ENCODE results near the gene SERTM1. TPM values are rescaled to one million over a fixed set of nuclear protein-coding genes. Genes with fewer than 3 reads are reported as not detected.

The SERTM1 gene
- not detected in 5 replicates for total RNA-seq (2022; extraction: Qiagen RNA extraction; ENCODE audit: low read depth)

GRCh38 chr13:36673838-36674326 lies at the start of gene SERTM1:
SERTM1 (plus strand) TSS chr13:36674020; CDS start chr13:36695079, 21,059 bp downstream.

Other genes starting within 250 kb of the SERTM1 start
- 0.21 to 0.42 TPM (median 0.32 TPM) in 5 replicates for gene CCNA1, start 241.5 kb upstream of the SERTM1 start, total RNA-seq (2022; extraction: Qiagen RNA extraction; ENCODE audit: low read depth)
- 0.22 to 1.3 TPM (median 1.2 TPM) in 5 replicates for gene RFXAP, start 145.2 kb downstream of the SERTM1 start, total RNA-seq (2022; extraction: Qiagen RNA extraction; ENCODE audit: low read depth)
- gene SMAD9, start 246.2 kb downstream of the SERTM1 start, total RNA-seq (2022; extraction: Qiagen RNA extraction; ENCODE audit: low read depth), result 0.05 to 0.13 TPM (median 0.09 TPM) in 5 replicates